Hematopoietic multipotent progenitor cell treated with erythropoietin and hydrocortisone succinate and interleukin-3 and kit ligand, for 4 days (in vitro differentiated cells): Measurements from ENCODE around the gene RAI1.
A peak's percentile ranks its signal among the peaks of the same experiment; 100 is the strongest.
"Not testable (repeated sequence)": the region's sequence is repeated elsewhere in the genome, so short reads cannot be mapped to it uniquely, and the experiment has no call there.

ENCODE experiments used
- DNase-seq: peaks from one replicate; pipeline ENCODE4 v3.0.0-alpha.2; 2015

The RAI1 gene

GRCh38 chr17:17680477-17681186, 626 bp upstream of the RAI1 start:
- no peak for DNase-seq

DNA sequence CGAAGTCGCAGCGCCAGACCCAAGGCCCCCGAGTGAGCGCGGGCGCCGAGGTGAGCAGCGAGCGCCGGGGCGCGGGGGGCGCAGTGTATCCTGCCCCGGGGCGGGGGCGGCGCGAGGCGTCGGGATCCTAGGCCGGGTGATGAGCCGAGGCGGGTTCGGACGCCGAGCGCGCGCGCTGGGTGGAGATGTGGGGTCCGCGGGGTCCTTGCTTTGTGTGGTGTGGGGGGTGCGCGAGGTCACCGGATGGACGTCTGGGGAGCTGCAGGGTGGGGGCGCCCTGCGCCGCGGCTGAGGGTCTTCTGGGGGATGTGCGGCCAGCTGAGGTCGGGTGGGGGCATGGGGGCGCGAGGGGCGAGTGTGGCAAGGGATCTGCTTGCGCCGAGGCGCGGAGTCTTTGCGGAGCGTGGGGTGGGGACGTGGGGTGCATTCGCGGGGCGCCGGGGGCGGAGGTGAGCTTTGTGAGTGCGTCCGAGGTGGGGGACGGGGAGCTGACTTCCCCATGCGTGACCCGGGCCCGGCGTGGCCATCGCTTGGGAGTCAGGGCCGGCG, 560 bp downstream of the RAI1 start:
- peak; percentile 64 for DNase-seq

GRCh38 chr17:17682293-17682736, 1.1 kb downstream of the RAI1 start:
- DNase-seq, result peak; percentile 78

GRCh38 chr17:17682737-17683680, 1.8 kb downstream of the RAI1 start:
- peak; percentile 87 for DNase-seq

GRCh38 chr17:17683710-17684365, 2.6 kb downstream of the RAI1 start:
- no peak for DNase-seq

DNA sequence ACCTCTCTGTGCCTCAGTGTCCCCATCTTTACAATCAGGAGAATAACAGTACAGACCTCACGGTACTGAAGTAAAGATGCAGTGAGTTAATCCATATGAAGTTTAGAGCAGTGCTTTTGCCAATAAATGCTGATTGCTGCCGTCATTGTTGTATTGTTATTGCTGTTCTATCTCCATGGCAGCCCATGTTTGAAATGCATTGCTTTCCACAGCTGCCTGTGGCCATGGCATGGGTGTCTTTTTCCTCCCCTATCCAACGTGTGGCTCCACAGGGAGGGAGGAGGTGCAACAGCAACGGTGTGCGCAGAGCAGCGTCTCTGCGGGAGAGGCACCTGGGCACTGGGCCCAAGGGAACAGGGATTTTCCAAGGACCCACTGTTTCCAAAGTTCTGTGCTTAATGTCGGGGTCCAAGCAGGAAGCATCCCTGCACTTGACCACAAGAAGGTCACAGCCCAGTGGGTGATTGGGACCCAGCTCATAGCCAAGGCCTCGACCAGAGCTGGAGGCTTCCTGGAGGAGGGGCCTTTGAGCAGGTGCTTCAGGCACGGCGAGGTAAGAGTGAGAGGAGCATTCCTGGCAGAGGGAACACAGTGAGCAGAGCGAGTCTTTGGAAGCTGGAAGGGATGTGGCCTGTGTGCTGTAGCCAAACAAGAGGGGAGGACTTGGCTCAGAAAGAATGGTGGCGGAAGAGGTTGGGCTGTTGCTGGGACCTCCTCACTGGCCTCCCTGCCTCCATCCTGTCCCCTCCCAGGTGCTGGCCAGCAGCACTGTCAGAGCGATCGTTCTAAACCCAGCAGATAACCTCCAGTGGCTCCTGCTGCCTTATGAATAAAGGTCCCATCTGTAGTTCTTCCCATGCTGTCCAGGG, 3.9 kb downstream of the RAI1 start:
- DNase-seq, result no peak

DNA sequence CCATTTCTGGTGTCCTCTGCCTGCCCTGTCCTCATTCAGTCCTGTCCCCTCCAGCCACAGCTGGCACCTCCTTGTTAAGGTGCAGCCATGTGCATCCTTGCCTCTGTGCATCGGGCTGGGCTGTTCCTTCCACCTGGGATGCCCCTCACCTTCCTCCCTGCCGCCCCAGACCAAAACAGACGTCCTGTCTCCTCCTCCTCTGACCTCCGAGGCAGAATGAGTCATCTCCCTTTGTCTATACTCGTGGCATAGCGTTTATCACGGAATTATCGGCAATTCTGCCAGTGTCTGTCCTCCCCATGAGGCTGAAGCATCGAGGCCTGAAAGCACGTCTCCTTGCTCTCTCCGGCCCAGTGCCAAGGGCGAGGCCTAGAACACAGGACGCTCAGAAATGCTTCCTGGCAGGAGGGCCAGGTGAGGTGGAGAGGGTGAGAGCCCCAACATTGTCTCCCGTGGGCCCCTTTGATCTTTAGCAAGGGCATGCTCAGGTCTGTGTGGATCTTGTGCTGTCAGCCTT, 4.6 kb downstream of the RAI1 start:
- DNase-seq, result peak; percentile 84

- no peak for DNase-seq
Observed at GRCh38 chr17:17689312-17689711, 8.1 kb downstream of the RAI1 start.

- not testable (repeated sequence) for DNase-seq
Observed at GRCh38 chr17:17690233-17690632, 9.0 kb downstream of the RAI1 start.

GRCh38 chr17:17691468-17692263, 10.4 kb downstream of the RAI1 start:
- DNase-seq, result no peak

DNA sequence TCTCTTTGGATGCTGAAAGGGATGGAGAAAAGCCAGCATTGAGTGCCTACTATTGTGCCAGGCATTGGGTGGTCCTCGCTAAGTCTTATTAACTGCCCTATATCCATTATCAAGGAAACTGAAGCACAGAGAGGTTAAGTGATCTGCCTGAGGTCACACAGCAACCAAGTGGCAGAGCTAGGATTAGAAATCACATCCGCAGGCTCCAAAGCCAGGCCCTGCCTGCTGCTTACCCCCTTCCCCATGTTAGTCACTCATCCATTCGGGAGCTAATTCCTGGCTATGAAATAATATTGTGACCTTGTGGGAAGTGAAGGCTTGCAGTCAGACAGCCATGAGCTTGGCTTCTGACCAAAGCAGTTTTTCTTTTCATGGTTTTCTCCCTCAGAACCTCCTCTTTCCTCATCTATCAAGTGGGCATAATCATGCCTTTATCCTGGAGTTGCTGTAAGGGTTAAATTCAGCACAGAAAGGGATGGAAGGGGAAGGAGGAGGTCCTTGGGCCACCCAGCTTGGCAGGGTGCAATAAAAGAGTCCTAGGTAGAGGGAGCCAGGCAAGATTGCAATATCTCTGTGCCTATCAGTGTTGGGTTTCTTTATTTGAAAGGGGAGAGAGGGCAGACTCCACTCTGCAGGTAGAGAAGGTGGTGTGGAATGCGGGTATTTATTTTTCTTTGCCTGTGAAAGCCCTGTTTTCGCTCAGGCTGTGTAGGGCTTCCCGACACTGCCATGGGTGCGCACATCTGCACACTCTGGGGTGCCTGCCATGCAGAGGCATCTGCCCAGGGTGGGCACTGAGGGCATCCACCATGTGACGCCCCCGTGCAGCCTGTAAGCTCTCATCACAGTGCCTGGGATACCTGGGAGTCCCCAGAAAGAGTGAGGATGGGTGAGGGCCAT, 11.3 kb downstream of the RAI1 start:
- no peak for DNase-seq

- DNase-seq, result peak; percentile 56
Observed at GRCh38 chr17:17693253-17694168, 12.3 kb downstream of the RAI1 start.

DNA sequence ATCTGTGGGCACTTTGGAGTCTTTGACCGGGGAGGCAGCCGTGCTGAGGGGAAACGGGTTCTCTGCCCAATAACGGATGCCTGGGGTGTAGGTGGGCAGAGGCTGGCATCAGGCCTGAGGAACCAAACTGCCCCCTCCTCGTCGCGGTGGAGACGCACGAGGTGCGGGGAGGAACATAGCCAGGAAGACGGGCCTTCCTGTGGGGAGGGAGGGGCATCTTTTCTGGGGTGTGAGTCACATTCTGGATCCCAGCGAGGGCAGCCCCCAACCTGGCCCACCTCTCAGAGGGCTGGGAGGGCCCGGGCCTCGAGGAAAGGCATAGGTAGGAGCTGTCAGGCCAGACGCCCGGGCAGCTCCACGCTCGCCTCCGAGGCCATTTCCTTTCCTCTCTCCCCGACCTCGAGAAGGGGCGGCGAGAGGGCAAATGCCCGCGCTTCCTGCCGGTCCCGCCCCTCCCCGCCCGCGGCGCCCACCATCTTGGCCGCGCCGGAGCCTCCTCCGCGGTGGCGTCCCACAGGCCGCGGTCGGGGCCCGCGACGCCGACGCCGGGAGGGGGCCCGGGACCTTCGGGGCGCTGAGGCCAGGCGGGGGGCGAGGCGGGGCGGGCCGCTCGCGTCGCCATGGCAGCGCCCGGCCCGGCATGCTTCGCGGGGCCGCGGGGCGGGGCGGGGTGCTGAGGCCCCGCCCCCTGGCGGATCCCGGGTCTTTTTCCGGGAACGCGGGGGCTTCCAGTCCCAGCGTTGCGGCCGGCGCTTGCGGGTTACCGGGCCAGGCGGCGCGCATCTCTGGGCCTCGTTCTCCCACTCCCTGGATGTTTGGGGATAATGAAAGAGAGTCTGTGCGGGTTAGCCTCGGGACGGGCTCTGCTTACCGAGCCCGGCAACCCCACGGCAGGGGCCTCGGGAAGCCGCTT, 13.2 kb downstream of the RAI1 start:
- DNase-seq, result peak; percentile 85

DNA sequence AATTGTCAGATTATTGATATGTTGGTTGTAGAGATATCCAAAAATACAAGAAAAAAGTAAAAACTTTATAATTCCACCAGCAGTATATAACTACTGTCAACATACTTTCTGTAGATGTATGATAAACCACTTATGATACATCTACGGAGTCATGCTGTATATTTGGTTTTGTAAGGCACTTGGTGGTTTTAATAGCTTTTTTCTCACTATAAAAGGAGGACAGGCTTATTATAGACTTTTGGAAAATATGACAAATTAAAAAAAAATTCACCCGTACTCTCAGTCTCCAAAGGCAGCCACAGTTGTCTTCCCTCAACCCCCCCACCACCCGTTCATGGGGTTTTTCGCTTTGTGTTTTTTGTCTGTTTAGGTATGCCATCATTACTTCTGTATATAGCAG, 14.8 kb downstream of the RAI1 start:
- no peak for DNase-seq

GRCh38 chr17:17696882-17697633, 15.8 kb downstream of the RAI1 start:
- DNase-seq, result no peak

DNA sequence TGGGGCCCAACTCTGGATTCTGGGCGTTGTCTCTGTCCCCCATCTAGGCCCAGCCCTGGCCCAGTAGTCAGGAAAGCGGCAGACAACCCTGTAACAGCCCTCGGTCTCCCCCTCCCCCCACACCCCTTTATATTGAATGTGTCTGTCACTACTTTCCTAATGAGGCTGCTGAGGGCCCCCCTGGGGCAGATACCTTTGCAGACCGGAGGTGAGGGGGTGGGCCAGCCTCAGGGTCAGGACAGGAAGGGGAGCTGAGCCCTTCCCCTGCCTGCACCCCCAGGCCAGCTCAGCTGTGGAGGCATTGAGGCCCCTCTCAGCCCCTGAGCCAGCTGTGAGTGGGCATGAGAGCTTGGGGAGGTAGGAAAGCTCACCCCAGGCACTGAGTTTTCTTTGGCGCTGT, 17.1 kb downstream of the RAI1 start:
- DNase-seq, result no peak

DNA sequence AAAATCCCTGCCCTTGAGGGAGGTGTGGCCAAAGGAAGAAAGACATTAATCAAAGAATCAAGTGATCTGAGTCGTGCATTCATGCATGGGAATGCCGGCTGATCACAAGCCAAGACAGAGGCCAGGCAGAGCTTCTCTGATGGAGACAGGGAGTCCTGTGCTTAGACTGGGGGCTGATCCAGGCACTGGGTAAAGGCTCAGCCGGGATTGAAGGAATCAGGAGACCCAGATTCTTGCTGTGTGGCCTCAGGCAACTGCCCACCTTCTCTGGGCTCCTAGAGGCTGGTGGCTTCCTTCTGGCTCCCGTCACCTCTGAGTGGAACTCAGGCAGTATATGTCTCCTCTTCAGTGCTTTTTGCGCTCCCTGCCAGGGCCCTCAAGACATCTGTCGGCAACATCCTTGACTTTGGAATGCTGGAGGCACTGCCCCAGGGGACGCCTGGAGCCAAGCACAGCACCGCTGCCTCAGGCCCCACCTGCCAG, 17.7 kb downstream of the RAI1 start:
- DNase-seq, result no peak
